GM23338 (cell line): ENCODE data around the gene TMEM30B.

Experiments used
- CREB1 ChIP-seq: fragments of 250-450 bp; sonication (Bioruptor Pico); IDR thresholded peaks from 2 replicates; pipeline ENCODE4 v1.5.0; 2020; ENCODE audit warnings: low read depth, mild to moderate bottlenecking, moderate library complexity
- EZH2 ChIP-seq: fragments of 200-600 bp; sonication (generic); IDR thresholded peaks from one replicate; pipeline ENCODE4 v1.8.0; 2017; ENCODE audit warnings: antibody characterized with exemption, mild to moderate bottlenecking, low read depth; ENCODE audit not compliant: unreplicated experiment
- EZH2phosphoT487 ChIP-seq: fragments of 200-600 bp; sonication (generic); IDR thresholded peaks from one replicate; pipeline ENCODE4 v1.8.1; 2018; ENCODE audit warnings: antibody characterized with exemption; ENCODE audit not compliant: unreplicated experiment
- POLR2AphosphoS5 ChIP-seq: IDR thresholded peaks from 2 replicates; pipeline ENCODE4 v1.6.1; 2016; ENCODE audit warnings: antibody characterized with exemption, low read depth
- TF ChIP-seq, protein P1 (sequence below): IDR thresholded peaks from one replicate; pipeline ENCODE4 v1.6.1; 2018; ENCODE audit warnings: antibody characterized with exemption; ENCODE audit not compliant: unreplicated experiment
- TF ChIP-seq, protein P2 (sequence below), 2 experiments: fragments of 200-600 bp in 1 of 2; sonication (generic) in 1 of 2; conservative IDR thresholded peaks; 2 replicates each; pipeline versions ENCODE4 v1.5.1 to v1.6.1; 2016 to 2017; ENCODE audit warnings: antibody characterized with exemption in 2 of 2, low read depth in 2 of 2, mild to moderate bottlenecking in 2 of 2, moderate library complexity in 1 of 2
- TF ChIP-seq, protein P3 (sequence below): IDR thresholded peaks from 2 replicates; pipeline ENCODE4 v1.6.1; 2016; ENCODE audit warnings: antibody characterized with exemption
- TF ChIP-seq, protein P4 (sequence below): fragments of 250-450 bp; sonication (Bioruptor Pico); IDR thresholded peaks from 2 replicates; pipeline ENCODE4 v1.5.0; 2020; ENCODE audit warnings: mild to moderate bottlenecking, moderate library complexity

DNA sequence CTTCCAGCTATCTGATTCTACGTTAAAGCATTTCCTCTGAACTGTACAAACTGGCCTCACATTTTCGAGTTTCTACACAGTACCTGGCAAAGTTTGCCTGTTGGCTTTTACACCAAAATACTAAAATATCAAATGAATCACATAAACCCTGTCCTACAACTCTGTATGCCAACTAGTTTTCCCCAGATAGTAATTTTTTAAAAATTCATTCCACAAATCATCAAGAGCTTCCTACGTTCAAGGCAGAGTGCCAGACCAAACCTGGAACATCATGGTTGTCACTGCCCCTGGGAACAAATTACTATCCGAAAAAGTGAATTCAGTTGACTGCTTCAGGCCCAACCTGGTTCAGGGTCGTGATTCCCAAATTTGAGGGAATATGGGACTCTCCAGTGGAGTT is 2.1 kb downstream of the TMEM30B start:
- TF ChIP-seq, protein P1, sequence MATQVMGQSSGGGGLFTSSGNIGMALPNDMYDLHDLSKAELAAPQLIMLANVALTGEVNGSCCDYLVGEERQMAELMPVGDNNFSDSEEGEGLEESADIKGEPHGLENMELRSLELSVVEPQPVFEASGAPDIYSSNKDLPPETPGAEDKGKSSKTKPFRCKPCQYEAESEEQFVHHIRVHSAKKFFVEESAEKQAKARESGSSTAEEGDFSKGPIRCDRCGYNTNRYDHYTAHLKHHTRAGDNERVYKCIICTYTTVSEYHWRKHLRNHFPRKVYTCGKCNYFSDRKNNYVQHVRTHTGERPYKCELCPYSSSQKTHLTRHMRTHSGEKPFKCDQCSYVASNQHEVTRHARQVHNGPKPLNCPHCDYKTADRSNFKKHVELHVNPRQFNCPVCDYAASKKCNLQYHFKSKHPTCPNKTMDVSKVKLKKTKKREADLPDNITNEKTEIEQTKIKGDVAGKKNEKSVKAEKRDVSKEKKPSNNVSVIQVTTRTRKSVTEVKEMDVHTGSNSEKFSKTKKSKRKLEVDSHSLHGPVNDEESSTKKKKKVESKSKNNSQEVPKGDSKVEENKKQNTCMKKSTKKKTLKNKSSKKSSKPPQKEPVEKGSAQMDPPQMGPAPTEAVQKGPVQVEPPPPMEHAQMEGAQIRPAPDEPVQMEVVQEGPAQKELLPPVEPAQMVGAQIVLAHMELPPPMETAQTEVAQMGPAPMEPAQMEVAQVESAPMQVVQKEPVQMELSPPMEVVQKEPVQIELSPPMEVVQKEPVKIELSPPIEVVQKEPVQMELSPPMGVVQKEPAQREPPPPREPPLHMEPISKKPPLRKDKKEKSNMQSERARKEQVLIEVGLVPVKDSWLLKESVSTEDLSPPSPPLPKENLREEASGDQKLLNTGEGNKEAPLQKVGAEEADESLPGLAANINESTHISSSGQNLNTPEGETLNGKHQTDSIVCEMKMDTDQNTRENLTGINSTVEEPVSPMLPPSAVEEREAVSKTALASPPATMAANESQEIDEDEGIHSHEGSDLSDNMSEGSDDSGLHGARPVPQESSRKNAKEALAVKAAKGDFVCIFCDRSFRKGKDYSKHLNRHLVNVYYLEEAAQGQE: no peak
- TF ChIP-seq POLR2AphosphoS5 (no peak), EZH2 (no peak), CREB1 (CRISPR knock-in tag) (no peak), EZH2phosphoT487 (no peak)
- TF ChIP-seq, protein P2, sequence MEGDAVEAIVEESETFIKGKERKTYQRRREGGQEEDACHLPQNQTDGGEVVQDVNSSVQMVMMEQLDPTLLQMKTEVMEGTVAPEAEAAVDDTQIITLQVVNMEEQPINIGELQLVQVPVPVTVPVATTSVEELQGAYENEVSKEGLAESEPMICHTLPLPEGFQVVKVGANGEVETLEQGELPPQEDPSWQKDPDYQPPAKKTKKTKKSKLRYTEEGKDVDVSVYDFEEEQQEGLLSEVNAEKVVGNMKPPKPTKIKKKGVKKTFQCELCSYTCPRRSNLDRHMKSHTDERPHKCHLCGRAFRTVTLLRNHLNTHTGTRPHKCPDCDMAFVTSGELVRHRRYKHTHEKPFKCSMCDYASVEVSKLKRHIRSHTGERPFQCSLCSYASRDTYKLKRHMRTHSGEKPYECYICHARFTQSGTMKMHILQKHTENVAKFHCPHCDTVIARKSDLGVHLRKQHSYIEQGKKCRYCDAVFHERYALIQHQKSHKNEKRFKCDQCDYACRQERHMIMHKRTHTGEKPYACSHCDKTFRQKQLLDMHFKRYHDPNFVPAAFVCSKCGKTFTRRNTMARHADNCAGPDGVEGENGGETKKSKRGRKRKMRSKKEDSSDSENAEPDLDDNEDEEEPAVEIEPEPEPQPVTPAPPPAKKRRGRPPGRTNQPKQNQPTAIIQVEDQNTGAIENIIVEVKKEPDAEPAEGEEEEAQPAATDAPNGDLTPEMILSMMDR (conservative IDR thresholded peaks at IDR 0.05; ENCODE audit: low read depth in 2 of 2): no peak
- TF ChIP-seq, protein P3, sequence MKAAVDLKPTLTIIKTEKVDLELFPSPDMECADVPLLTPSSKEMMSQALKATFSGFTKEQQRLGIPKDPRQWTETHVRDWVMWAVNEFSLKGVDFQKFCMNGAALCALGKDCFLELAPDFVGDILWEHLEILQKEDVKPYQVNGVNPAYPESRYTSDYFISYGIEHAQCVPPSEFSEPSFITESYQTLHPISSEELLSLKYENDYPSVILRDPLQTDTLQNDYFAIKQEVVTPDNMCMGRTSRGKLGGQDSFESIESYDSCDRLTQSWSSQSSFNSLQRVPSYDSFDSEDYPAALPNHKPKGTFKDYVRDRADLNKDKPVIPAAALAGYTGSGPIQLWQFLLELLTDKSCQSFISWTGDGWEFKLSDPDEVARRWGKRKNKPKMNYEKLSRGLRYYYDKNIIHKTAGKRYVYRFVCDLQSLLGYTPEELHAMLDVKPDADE: no peak
- TF ChIP-seq, protein P4, sequence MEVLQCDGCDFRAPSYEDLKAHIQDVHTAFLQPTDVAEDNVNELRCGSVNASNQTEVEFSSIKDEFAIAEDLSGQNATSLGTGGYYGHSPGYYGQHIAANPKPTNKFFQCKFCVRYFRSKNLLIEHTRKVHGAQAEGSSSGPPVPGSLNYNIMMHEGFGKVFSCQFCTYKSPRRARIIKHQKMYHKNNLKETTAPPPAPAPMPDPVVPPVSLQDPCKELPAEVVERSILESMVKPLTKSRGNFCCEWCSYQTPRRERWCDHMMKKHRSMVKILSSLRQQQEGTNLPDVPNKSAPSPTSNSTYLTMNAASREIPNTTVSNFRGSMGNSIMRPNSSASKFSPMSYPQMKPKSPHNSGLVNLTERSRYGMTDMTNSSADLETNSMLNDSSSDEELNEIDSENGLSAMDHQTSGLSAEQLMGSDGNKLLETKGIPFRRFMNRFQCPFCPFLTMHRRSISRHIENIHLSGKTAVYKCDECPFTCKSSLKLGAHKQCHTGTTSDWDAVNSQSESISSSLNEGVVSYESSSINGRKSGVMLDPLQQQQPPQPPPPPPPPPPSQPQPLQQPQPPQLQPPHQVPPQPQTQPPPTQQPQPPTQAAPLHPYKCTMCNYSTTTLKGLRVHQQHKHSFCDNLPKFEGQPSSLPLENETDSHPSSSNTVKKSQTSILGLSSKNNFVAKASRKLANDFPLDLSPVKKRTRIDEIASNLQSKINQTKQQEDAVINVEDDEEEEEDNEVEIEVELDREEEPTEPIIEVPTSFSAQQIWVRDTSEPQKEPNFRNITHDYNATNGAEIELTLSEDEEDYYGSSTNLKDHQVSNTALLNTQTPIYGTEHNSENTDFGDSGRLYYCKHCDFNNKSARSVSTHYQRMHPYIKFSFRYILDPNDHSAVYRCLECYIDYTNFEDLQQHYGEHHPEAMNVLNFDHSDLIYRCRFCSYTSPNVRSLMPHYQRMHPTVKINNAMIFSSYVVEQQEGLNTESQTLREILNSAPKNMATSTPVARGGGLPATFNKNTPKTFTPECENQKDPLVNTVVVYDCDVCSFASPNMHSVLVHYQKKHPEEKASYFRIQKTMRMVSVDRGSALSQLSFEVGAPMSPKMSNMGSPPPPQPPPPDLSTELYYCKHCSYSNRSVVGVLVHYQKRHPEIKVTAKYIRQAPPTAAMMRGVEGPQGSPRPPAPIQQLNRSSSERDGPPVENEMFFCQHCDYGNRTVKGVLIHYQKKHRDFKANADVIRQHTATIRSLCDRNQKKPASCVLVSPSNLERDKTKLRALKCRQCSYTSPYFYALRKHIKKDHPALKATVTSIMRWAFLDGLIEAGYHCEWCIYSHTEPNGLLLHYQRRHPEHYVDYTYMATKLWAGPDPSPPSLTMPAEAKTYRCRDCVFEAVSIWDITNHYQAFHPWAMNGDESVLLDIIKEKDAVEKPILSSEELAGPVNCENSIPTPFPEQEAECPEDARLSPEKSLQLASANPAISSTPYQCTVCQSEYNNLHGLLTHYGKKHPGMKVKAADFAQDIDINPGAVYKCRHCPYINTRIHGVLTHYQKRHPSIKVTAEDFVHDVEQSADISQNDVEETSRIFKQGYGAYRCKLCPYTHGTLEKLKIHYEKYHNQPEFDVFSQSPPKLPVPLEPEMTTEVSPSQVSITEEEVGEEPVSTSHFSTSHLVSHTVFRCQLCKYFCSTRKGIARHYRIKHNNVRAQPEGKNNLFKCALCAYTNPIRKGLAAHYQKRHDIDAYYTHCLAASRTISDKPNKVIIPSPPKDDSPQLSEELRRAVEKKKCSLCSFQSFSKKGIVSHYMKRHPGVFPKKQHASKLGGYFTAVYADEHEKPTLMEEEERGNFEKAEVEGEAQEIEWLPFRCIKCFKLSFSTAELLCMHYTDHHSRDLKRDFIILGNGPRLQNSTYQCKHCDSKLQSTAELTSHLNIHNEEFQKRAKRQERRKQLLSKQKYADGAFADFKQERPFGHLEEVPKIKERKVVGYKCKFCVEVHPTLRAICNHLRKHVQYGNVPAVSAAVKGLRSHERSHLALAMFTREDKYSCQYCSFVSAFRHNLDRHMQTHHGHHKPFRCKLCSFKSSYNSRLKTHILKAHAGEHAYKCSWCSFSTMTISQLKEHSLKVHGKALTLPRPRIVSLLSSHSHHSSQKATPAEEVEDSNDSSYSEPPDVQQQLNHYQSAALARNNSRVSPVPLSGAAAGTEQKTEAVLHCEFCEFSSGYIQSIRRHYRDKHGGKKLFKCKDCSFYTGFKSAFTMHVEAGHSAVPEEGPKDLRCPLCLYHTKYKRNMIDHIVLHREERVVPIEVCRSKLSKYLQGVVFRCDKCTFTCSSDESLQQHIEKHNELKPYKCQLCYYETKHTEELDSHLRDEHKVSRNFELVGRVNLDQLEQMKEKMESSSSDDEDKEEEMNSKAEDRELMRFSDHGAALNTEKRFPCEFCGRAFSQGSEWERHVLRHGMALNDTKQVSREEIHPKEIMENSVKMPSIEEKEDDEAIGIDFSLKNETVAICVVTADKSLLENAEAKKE (CRISPR knock-in tag): no peak
